H9 (cell line): ENCODE results near the gene KRTAP10-11. TPM values are rescaled to one million over a fixed set of nuclear protein-coding genes. Genes with fewer than 3 reads are reported as not detected.

Experiments
- DNase-seq: peaks from one replicate; pipeline ENCODE4 v3.0.0-alpha.2; 2017
- H2AFZ ChIP-seq: one replicate; pipeline ENCODE4 v1.6.1; 2013; ENCODE audit warnings: mild to moderate bottlenecking, low read length, control low read depth, moderate library complexity
- H2AK5ac ChIP-seq: 2 replicates; pipeline ENCODE4 v1.6.1; 2013; ENCODE audit warnings: low read length, control low read depth, mixed read lengths; ENCODE audit not compliant: insufficient read length
- H2BK120ac ChIP-seq: one replicate; pipeline ENCODE4 v1.6.1; 2013; ENCODE audit warnings: low read depth, mild to moderate bottlenecking, low read length, control low read depth, inconsistent platforms; ENCODE audit not compliant: poor library complexity, severe bottlenecking
- H2BK12ac ChIP-seq: 2 replicates; pipeline ENCODE4 v1.6.1; 2013; ENCODE audit warnings: low read length, control low read depth, mixed read lengths, low read depth; ENCODE audit not compliant: insufficient read length
- H2BK15ac ChIP-seq: 2 replicates; pipeline ENCODE4 v1.6.1; 2013; ENCODE audit warnings: low read depth, low read length, control low read depth
- H2BK20ac ChIP-seq: one replicate; pipeline ENCODE4 v1.6.1; 2013; ENCODE audit warnings: low read depth, mild to moderate bottlenecking, low read length, control low read depth, inconsistent platforms; ENCODE audit not compliant: poor library complexity, severe bottlenecking
- H2BK5ac ChIP-seq: 2 replicates; pipeline ENCODE4 v1.6.1; 2013; ENCODE audit warnings: low read length, control low read depth, mixed read lengths; ENCODE audit not compliant: insufficient read length
- H3K14ac ChIP-seq: 2 replicates; pipeline ENCODE4 v1.6.1; 2013; ENCODE audit warnings: low read length, control low read depth; ENCODE audit not compliant: insufficient read depth
- H3K18ac ChIP-seq: 2 replicates; pipeline ENCODE4 v1.6.1; 2013; ENCODE audit warnings: low read depth, mild to moderate bottlenecking, mixed read lengths, low read length, control low read depth; ENCODE audit not compliant: insufficient read length
- H3K23ac ChIP-seq: 2 replicates; pipeline ENCODE4 v1.6.1; 2013; ENCODE audit warnings: low read length, control low read depth, mixed read lengths, low read depth; ENCODE audit not compliant: insufficient read length
- H3K23me2 ChIP-seq: 2 replicates; pipeline ENCODE4 v1.6.1; 2013; ENCODE audit warnings: low read depth, mild to moderate bottlenecking, mixed read lengths, low read length, control low read depth; ENCODE audit not compliant: insufficient read length, poor library complexity, severe bottlenecking
- H3K27ac ChIP-seq: 2 replicates; pipeline ENCODE4 v1.5.1; 2013; ENCODE audit warnings: low read length, control low read depth, mixed read lengths, low read depth; ENCODE audit not compliant: insufficient read length
- H3K27me3 ChIP-seq: 2 replicates; pipeline ENCODE4 v1.6.1; 2013; ENCODE audit warnings: low read length, control low read depth, inconsistent platforms; ENCODE audit not compliant: insufficient read depth
- H3K4ac ChIP-seq: 2 replicates; pipeline ENCODE4 v1.6.1; 2013; ENCODE audit warnings: low read depth, mild to moderate bottlenecking, control low read depth, inconsistent platforms, low read length, moderate library complexity
- H3K4me1 ChIP-seq: 2 replicates; pipeline ENCODE4 v1.6.1; 2013; ENCODE audit warnings: low read length, control low read depth, inconsistent platforms; ENCODE audit not compliant: insufficient read depth
- H3K4me2 ChIP-seq: 2 replicates; pipeline ENCODE4 v1.6.1; 2013; ENCODE audit warnings: low read length, control low read depth, mixed read lengths; ENCODE audit not compliant: insufficient read length, insufficient read depth
- H3K56ac ChIP-seq: 2 replicates; pipeline ENCODE4 v1.6.1; 2013; ENCODE audit warnings: low read depth, mild to moderate bottlenecking, mixed read lengths, low read length, control low read depth; ENCODE audit not compliant: insufficient read length
- H3K79me1 ChIP-seq: 2 replicates; pipeline ENCODE4 v1.6.1; 2013; ENCODE audit warnings: low read depth, mild to moderate bottlenecking, moderate library complexity, low read length, control low read depth, inconsistent platforms; ENCODE audit not compliant: insufficient read depth, poor library complexity, severe bottlenecking
- H3K79me2 ChIP-seq: 2 replicates; pipeline ENCODE4 v1.6.1; 2013; ENCODE audit warnings: low read length, control low read depth, inconsistent platforms; ENCODE audit not compliant: insufficient read depth
- H3K9ac ChIP-seq: 2 replicates; pipeline ENCODE4 v1.6.1; 2013; ENCODE audit warnings: low read length, control low read depth, mixed read lengths; ENCODE audit not compliant: insufficient read length; ENCODE audit errors: extremely low read depth
- H3K9me3 ChIP-seq: one replicate; pipeline ENCODE4 v1.6.1; 2013; ENCODE audit warnings: low read depth, low read length, inconsistent platforms; ENCODE audit not compliant: control insufficient read depth
- H3T11ph ChIP-seq: one replicate; pipeline ENCODE4 v1.6.1; 2013; ENCODE audit warnings: mild to moderate bottlenecking, low read length, control low read depth, inconsistent platforms
- H4K20me1 ChIP-seq: one replicate; pipeline ENCODE4 v1.6.1; 2013; ENCODE audit not compliant: control insufficient read depth, insufficient read length, insufficient read depth
- H4K5ac ChIP-seq: 2 replicates; pipeline ENCODE4 v1.6.1; 2013; ENCODE audit warnings: low read depth, mild to moderate bottlenecking, mixed read lengths, low read length, control low read depth; ENCODE audit not compliant: insufficient read length
- H4K8ac ChIP-seq: replicated peaks from 2 replicates; pipeline ENCODE4 v1.6.1; 2013; ENCODE audit warnings: low read length, control low read depth, mixed read lengths, low read depth; ENCODE audit not compliant: insufficient read length
- H4K91ac ChIP-seq: 2 replicates; pipeline ENCODE4 v1.6.1; 2013; ENCODE audit warnings: low read depth, mild to moderate bottlenecking, moderate library complexity, mixed read lengths, low read length, control low read depth; ENCODE audit not compliant: insufficient read length
- H3K27ac Mint-ChIP-seq, 3 experiments: 2 replicates in 2 of 3; 3 replicates in 1 of 3; pipeline ENCODE4 v1.8.0; 2020 to 2021; ENCODE audit warnings: mixed read lengths in 3 of 3, mild to moderate bottlenecking in 1 of 3, moderate library complexity in 1 of 3
- H3K27me3 Mint-ChIP-seq: 2 replicates; pipeline ENCODE4 v1.8.0; 2021; ENCODE audit warnings: low read depth, mild to moderate bottlenecking, moderate library complexity, mixed read lengths
- H3K36me3 Mint-ChIP-seq, 3 experiments: 2 replicates in 2 of 3; 3 replicates in 1 of 3; pipeline ENCODE4 v1.8.0; 2020 to 2021; ENCODE audit warnings: low read depth in 3 of 3, mixed read lengths in 3 of 3; ENCODE audit not compliant: insufficient read depth in 1 of 3
- H3K4me1 Mint-ChIP-seq, 2 experiments: 2 replicates each; pipeline ENCODE4 v1.8.0; 2020; ENCODE audit warnings: mixed read lengths in 2 of 2
- H3K4me3 Mint-ChIP-seq, 2 experiments: 2 replicates in 1 of 2; 3 replicates in 1 of 2; pipeline ENCODE4 v1.8.0; 2020 to 2021; ENCODE audit warnings: mild to moderate bottlenecking in 2 of 2, mixed read lengths in 2 of 2, moderate library complexity in 1 of 2
- H3K9me3 Mint-ChIP-seq, 2 experiments: 2 replicates in 1 of 2; 3 replicates in 1 of 2; pipeline ENCODE4 v1.8.0; 2020; ENCODE audit warnings: mild to moderate bottlenecking in 2 of 2, mixed read lengths in 2 of 2, moderate library complexity in 1 of 2
- CTCF ChIP-seq: fragments of 200-600 bp; sonication (generic); conservative IDR thresholded peaks from 3 replicates; pipeline ENCODE4 v1.8.0; 2021; ENCODE audit warnings: antibody characterized with exemption, mild to moderate bottlenecking
- WGBS: extraction: QIAGEN DNeasy Blood & Tissue Kit; methylation state at CpG from one replicate; pipeline ENCODE4 v1.1.7; 2013; ENCODE audit warnings: missing lambda C conversion rate, low lambda C conversion rate, mixed read lengths; ENCODE audit not compliant: insufficient read length; ENCODE audit errors: extremely low coverage; 5-methylcytosine and 5-hydroxymethylcytosine counted together
- total RNA-seq: library from RNA; stranded (reverse); gene quantifications from 2 replicates; pipeline ENCODE4 v1.2.1, GENCODE V29; 2021

KRTAP10-11 gene
- total RNA-seq, 1 experiment from 2014 or later: not detected

DNA sequence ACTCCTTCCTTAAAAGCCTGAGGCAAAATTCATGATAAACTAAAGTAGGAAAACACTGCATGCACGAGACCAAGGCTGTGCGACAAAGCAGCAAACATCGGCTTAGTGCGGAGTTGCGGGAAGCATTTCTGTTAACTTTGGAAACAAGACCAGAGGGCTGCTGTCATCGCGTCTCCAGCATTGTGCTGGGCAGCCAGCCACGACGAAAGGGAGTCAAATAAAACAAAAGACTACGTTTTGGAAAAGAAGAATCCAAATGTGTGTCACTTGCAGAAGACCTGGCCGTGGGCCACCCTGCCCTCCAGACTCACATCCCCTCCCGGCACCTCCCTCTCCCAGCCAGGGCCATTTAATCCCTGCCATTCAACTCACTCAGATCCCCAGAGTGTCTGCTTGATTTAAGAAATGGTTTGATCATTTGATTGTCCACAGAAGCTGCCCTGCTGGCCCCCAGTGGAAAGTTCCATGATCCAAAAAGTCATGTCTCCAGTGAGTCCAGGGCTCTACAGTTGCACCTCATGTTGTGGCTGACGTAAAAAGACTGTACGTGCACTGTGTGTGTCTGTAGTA, 2.4 kb upstream of the KRTAP10-11 start:
- Histone ChIP-seq H3K23ac (no peak overlapping the region), H2BK5ac (no peak overlapping the region), H3K4me1 (no peaks in the 10 kb centered on the region), H4K20me1 (no peaks in the 10 kb centered on the region), H3K4ac (no peak overlapping the region), H3K14ac (no peak overlapping the region), H3K9ac (no peak overlapping the region), H2BK12ac (no peak overlapping the region), H3K18ac (no peak overlapping the region), H3K27ac (no peak overlapping the region), H3K23me2 (peaks cover 2% of the 10 kb centered on the region), H4K5ac (no peak overlapping the region), H3K4me2 (no peak overlapping the region), H3K79me2 (no peaks in the 10 kb centered on the region), H2AFZ (no peak overlapping the region), H4K8ac (no peak overlapping the region), H3K79me1 (no peaks in the 10 kb centered on the region), H3K9me3 (no peaks in the 10 kb centered on the region), H2BK15ac (no peak overlapping the region), H3K27me3 (no peaks in the 10 kb centered on the region), H4K91ac (no peak overlapping the region), H2BK20ac (no peak overlapping the region), H3T11ph (no peak overlapping the region), H3K56ac (no peak overlapping the region), H2BK120ac (no peak overlapping the region), H2AK5ac (no peak overlapping the region)
- peaks cover 9 to 20% (median 16%) of the 10 kb centered on the region in 3 experiments for H3K36me3 Mint-ChIP-seq
- no peak overlapping the region for H3K27ac Mint-ChIP-seq
- H3K9me3 Mint-ChIP-seq: peaks cover 22 to 25% of the 10 kb centered on the region in 2 experiments
- no peak for DNase-seq
- no CpG with 5 or more reads among the region's 14 CpGs for WGBS
- TF ChIP-seq CTCF: no peak
- H3K4me1 Mint-ChIP-seq: peaks cover 13 to 14% of the 10 kb centered on the region in 2 experiments
- H3K27me3 Mint-ChIP-seq: peaks cover 8% of the 10 kb centered on the region
- no peak overlapping the region for H3K4me3 Mint-ChIP-seq
